Activated naive CD8-positive, alpha-beta T cell treated with anti-CD3 and anti-CD28 coated beads, Interleukin-2, amount 50 U/mL, for 16 hours (primary cell): ENCODE data around the gene MTERF4.

Experiments
- DNase-seq: peaks from one replicate; pipeline ENCODE4 v3.0.0-alpha.2; 2020; ENCODE audit warnings: low read depth, low spot score

The MTERF4 gene

DNA sequence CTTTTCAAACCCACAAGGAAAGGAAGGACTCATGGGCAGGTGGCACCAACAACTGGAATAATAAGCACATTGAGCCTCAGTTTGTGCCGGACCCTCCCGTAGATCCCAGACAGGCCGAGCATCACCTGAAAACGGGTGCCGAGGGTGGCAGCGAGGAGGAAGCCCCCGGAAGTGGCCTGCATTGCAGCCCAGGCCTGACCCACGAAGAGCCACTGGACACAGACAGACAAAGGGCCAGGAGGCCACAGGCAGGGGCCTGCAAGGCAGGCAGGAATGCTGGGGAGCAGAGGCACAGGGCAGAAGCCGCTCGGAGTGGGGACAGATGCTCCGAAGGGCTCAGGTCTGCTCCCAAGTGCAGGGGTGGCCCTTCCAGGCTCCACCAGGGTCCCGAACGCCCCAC lies 31.7 kb downstream of the MTERF4 start:
- DNase-seq: no peak

DNA sequence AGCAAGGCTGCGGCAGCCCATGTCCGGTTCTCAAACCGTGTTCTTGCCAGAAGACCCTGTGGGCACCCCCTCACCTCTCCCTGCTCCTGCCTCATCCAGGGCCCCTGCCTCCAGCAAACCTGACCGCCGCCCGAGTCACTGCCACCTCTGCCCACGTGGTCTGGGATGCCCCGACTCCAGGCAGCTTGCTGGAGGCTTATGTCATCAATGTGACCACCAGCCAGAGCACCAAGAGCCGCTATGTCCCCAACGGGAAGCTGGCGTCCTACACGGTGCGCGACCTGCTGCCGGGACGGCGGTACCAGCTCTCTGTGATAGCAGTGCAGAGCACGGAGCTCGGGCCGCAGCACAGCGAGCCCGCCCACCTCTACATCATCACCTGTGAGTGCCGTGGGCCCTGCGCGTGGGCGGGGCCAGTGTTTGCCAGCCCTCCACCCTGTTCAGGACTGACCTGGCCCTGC lies 32.2 kb downstream of the MTERF4 start:
- DNase-seq: no peak

DNA sequence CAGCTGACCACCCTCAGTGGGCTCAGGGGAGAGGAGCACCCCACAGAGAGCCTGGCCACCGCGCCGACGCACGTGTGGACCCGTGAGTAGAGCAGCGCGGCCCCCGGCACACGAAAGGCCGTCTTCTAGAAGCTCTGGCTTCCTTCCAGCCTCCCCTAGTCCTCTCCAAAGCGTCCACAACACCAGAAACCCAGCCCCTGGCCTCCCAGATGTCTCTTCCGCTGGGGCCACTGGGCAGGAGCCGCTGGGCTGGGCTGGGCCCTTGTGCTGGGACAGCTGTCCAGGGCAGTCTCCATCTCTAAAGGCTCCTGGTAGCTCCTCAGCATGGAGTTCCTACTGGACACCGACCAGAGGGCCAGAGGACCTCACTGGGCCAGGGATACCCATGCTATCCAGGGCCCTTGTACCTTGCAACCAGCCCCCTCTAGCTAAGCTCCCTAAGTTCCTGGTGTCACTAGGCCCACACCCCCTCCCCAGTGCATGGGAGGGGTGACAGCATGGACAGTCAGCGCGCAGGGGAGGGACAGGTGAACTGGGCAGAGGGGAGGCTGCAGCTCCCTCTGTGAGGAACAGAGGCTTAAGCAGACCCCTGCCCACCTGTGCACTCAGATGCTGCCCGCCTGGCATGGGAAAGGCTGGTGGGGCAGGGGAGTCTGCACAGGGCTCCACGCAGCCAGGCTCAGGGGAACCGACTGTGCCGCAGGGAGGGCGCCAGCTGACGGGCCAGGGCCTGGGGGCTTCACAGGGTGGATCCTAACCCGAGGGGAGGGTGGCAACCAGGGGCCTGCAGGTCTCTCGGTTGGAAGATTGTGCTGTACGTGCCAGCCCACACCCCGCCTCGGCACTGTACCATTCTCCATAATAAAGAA lies 32.9 kb downstream of the MTERF4 start:
- no peak for DNase-seq

DNA sequence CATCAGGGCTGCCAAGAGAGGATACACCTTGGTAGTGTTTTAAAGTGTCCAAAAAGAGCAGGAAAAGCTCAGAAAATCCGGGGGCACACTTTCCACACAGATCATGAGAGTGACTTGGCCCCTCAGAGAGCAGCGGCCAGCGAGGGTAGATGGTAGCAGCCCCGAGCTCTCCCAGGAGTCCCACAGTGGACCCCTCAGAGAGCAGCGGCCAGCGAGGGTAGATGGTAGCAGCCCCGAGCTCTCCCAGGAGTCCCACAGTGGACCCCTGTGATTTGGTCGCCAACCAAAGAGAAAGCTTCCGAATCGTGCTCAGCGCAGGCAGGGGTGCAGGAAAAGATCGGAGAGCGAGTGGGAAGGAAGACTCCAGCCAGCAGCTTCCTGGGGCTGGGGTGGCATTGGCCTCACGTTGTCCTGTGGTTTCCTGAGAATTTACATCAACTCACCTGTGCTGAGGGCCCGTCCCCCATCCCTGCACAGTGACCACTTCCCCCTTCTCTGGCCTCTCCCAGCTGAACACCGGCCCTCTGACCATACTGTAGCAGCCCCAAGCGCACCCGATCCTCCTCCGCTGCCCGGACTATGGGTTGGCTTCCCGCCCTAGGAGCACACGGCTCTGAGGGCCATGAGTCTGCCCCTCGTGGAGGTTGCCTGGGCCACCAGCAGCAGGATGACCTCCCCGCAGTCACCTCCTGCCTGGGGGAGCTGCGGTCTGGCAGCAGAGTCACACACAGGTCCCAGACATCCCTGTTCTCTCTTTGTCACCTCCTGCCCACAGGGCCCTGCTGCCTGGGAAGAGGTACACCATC lies 33.7 kb downstream of the MTERF4 start:
- no peak for DNase-seq

DNA sequence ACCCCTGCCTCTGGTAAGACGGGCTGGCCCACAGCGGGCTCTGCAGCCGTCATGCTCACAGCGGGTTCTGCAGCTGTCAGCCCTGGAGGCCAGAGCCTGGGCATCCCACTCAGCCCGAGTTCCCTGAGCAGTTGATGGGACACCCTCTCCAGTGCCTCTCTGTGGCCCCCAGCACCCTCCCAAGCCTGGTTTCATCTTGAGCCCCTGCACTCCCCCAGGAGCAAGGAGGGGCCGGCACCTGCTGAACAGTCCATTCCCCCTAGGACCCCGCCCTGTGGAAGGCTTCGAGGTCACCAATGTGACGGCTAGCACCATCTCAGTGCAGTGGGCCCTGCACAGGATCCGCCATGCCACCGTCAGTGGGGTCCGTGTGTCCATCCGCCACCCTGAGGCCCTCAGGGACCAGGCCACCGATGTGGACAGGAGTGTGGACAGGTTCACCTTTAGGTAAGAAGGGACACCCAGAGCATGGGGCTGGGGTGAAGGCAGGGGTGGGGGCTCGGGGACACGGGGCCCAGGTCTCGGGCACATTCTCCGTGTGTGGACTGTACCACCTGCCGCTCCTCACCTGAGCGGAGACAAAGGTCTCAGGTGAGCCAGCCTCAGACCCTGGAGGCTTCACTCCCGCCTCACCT lies 34.5 kb downstream of the MTERF4 start:
- no peak for DNase-seq

DNA sequence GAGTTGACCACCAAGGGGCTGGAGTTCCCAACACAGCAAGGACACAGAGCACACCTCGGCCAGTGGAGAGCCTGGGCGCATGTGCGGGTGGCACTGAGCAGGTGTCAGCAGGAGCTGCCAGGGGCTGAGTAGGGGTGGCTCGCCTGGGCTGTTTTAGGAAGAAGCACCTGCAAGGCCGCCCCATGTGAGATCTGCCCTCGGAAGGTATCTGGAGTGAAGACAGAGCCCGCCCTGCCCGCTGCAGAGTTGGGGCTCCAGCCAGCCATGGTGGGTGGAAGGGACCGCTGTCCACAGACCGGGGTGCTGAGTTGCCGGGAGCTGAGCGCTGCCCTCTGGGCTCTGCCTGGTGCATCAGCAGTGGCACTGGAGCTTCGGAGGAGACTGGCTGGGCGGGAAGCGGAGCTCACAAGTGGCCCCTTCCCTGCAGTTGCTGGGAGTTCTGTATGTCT lies 35.2 kb downstream of the MTERF4 start:
- no peak for DNase-seq

DNA sequence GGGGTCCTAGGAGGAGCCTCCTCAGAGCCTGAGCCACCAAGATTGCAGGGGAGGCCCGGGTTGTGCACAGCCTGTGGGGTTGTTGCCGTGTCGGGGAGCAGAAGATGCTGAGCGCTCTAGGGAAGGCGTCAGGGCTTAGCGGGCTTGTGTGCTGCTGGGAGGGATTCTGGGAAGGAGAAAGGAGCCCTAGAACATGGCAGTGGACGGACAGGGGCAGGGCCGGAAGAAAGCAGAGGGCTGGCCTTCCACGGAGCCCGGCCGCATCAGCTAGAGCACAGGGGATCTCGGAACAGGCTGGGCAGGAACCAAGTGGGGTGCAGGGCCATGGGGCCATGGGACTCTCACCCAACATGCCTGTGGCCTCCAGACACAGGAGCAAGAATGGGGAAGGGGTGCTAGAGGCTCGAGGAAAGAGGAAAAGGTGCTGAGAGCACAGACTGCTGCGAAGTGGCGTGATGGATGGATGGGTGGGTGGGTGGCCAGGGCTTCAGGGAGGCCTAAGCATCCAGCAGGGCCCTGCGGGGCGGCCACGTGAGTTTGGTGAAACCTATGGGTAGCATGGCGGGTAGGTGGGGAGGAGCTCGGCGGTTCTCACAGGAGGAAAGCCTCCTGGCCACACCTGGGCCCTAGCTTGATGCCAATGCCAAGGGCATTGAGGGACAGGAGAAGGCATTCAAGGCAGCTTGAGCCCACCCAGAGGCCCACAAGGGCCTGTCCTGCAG lies 35.8 kb downstream of the MTERF4 start:
- no peak for DNase-seq

DNA sequence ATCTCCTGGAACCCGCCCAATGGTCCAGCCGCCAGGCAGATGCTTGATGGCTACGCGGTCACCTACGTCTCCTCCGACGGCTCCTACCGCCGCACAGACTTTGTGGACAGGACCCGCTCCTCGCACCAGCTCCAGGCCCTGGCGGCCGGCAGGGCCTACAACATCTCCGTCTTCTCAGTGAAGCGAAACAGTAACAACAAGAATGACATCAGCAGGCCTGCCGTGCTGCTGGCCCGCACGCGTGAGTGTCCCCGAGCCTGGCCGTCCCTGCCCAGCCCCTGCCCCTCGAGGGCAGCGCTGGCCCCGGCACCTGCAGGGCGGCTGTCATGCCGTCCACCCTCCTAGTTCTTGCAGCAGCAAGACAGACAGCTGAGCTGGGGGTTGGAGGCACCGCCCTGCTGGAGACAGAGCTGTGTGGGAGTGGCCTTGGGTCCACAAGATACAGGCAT lies 36.7 kb downstream of the MTERF4 start:
- no peak for DNase-seq

DNA sequence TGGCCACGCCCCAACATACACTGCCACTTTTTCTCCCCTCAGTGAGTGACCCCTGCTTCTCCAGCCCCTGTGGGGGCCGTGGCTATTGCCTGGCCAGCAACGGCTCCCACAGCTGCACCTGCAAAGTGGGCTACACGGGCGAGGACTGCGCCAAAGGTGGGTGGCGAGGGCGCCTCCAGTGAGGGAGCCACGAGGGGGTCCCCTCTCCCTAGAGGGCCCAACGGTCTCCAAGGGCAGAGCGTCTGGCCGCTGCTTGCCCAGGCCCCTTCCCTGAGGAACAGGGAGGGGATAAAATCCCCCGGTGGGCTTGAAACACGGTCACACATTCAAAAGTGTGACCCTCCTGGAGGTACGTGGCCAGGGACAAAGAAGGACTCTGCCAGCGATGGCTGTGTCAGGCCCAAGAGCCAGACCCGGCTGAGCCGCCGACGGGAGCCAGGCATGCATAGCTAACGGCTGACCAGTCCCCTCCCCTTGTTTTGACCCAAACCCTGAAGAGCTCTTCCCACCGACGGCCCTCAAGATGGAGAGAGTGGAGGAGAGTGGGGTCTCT lies 37.2 kb downstream of the MTERF4 start:
- DNase-seq: no peak

DNA sequence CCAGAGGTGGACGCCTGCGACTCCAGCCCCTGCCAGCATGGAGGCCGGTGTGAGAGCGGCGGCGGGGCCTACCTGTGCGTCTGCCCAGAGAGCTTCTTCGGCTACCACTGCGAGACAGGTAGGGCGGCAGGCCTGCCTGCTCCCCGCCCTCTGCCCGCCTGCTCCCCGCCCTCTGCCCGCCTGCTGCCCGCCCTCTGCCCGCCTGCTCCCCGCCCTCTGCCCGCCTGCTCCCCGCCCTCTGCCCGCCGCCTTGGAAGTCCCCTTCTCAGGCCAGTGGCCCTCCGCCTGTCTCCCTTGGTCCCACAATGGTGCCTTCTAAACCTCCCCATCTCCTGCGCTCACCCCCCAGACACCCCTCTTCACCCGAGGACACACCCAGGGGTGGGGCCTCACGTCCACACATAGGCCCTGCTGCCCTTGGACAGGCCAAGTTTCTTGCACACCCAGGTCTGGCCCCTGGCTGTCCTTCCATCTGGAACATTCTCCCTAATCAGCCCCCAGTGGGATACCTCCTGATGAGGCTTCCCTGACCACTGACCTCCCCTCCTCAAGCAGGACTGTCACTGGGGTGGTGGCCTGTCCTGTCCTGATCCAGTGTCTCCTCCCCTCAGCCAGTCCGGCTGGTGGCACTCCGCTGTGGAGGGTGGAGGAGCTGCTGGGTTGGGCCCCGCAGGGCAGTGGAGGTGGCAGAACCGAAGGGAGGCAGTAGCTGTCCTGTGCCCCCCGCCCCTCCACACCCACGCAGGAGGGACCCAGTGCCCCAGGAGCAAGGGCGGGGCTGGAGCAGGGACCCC lies 37.9 kb downstream of the MTERF4 start:
- DNase-seq: no peak

DNA sequence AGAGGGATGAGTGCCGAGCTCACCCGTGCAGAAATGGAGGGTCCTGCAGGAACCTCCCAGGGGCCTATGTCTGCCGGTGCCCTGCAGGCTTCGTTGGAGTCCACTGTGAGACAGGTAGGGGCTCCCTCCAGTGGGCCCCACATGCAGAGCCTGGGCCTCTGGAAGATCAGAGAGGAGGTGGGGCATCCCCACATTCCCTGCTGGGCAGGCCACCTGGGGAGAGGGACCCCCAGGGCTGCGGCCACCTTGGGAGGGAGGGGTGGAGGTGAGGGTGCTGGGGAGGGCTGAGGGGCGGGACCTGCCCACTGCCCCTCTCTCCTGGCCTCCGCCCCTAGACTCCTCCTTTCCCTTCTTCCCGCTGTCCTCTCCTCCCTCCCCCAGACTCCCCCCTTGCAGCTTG lies 38.5 kb downstream of the MTERF4 start:
- DNase-seq: no peak

DNA sequence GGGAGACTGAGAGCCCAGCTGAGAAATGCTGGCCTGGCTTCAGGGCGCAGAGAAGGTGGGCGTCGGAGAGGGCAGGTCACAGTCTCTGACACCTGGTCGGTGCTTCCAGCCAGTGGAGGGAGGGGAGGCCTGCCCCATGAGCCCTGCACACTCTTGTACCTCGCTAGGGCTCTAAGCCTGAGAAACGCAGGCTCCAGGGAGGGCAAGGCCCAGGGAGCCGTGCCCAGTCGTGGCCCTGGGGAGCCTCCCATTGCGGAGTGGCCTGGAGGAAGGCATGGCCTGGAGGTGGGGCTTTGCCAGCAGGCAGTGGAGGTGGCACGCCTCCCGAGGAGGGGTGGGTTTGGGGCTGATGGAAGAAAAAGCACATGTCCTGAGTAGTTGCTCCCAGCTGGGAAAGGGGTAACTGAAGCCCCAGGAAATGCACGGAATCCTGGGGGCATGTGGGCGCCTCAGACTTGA lies 39.0 kb downstream of the MTERF4 start:
- no peak for DNase-seq

DNA sequence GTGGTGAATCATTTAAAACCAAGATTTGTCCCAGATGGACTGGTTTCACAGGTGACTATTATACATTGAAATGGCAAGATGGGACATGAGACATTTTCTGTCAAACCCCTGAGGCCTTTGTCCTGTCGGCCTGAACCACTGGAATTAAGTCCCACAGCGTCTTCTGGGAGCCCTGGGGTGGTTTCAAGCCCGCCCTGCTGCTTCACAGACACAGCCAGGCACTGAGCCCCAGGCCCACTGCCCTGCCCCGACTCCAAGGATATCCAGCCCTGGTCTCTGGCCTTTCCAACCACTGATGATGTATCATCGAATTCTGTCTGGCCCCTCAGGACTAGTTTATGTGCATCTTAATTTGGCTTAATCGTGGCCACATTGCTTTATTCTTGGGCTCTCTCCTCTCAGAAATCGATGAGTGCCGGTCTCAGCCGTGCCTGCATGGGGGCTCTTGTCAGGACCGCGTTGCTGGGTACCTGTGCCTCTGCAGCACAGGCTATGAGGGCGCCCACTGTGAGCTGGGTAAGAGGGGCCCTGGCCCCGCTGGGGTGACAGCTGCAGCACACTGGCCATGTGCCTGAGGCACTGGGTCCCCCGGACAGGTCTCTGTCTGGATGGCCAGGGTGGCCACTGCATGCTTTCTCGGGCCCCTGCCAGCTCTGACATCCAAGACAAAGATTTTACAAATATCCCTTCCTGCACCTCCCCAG lies 39.5 kb downstream of the MTERF4 start:
- DNase-seq: no peak

DNA sequence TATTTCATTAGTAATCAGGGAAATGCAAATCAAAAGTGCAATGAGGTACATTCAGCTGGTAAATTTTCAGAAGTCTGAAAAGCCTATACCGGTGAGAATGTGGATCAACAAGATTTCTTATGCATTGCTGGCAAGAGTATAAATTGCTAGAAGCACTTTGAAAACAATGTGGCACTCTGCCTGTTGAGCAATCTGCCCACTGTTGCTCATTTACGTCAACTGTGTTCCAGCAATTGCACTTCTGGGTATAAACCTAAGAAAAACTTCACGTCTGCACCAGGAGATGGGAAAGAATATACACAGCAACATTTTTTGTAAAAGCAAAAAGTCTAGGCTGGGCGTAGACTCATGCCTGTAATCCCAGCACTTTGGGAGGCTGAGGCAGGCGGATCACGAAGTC lies 40.8 kb downstream of the MTERF4 start:
- DNase-seq: no peak

DNA sequence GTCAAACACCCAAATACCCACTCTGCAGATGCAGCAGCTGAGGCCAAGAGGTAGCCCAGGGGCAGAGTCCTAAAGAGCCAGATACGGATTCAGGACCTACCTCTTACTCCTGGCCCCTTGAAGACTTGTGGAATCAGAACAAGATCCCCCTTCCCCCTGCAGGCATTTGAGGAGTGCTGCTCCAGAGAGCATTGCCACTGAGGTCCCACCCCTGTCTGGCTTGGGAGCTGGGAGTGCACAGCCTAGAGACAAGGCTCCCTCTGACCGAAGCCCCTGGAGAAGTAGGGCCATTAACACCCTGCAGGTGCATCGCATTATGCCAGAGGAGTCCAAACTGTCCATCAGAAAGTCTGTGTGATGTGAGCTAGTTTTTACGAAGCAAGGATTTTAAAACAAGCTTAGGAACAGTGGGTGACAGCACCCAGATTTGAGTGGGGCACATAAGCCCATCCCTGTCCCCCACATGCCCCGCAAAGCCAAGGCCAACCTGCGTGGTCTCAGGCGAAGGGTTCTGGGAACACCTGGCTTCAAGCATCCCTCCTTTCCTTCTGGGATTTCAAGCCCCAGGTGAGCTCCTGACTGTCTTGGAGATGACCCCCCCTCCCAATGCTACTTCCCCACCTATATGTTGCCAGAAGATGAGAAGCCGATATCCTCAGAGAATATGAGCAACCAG lies 48.4 kb downstream of the MTERF4 start:
- no peak for DNase-seq

DNA sequence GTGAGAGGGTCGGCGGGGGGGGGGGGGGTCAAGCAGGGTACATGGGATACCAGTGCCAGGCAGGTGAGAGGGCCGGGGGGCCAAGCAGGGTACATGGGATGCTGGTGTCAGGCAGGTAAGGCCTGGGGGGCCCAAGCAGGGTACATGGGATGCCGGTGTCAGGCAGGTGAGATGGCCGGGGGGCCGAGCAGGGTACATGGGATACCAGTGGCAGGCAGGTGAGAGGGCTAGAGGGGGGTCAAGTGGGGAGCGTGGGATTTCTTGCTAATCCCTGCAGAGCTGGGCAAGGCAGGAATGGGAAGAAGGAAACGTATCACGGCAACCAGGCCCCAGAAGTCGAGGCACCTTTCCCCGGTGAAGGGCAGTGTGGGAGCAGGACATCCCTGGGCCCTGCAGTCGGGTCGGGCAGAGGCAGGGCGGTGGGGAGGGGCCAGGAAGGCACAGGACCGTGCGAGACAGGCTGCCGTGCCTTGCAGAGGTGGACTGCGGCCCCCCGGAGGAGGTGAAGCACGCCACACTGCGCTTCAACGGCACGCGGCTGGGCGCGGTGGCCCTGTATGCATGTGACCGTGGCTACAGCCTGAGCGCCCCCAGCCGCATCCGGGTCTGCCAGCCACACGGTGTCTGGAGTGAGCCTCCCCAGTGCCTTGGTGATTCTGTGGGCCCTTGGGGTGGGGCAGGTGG lies 49.3 kb downstream of the MTERF4 start:
- no peak for DNase-seq

DNA sequence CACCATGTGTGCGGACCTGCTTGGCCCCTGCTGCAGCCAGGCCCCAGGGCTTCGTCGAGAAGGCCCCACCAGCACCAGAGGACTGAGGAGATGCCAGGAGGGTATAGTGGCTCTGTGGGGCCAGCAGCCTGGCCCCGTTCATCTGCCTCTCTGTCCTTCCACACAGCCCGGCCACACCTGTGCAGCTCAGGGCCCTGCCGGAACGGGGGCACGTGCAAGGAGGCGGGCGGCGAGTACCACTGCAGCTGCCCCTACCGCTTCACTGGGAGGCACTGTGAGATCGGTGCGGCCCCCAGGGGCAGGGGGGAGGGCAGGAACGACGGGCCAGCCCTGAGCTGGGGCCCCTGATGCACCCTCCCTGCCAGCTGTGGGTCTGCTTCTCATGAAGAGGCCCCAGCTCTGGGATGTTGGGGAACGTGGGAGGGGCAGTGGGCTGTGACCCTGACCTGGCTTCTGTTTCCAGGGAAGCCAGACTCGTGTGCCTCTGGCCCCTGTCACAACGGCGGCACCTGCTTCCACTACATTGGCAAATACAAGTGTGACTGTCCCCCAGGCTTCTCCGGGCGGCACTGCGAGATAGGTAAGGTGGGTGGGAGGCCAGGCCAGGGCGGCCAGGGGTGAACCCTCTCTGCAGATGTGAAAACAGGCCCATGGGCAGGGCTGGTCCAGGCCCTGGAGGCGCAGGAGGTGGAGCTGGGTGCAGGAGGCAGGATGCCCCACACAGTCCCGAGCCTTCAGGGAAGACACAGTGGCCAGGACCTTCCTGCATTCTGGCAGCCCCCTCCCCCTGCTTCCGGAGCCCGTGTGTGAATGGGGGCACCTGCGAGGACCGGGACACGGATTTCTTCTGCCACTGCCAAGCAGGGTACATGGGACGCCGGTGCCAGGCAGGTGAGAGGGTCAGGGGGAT lies 50.3 kb downstream of the MTERF4 start:
- DNase-seq: no peak
